ENCODE measurements around the gene TMEM130. TPM values are rescaled to one million over a fixed set of nuclear protein-coding genes. Genes with fewer than 3 reads are reported as not detected.

The TMEM130 gene
- total RNA-seq, 1 donor from 2014 or later = 2.9 TPM

- peak; percentile 38 for DNase-seq
- Histone ChIP-seq H3K36me3 (no peaks in the 10 kb centered on the region), H3K9me3 (no peaks in the 10 kb centered on the region), H3K27ac (no peak overlapping the region), H3K27me3 (ENCODE audit: low read depth) (peaks cover 21% of the 10 kb centered on the region), H3K4me1 (peaks cover 19% of the 10 kb centered on the region), H3K4me3 (no peak overlapping the region)
- TF ChIP-seq, protein P1, sequence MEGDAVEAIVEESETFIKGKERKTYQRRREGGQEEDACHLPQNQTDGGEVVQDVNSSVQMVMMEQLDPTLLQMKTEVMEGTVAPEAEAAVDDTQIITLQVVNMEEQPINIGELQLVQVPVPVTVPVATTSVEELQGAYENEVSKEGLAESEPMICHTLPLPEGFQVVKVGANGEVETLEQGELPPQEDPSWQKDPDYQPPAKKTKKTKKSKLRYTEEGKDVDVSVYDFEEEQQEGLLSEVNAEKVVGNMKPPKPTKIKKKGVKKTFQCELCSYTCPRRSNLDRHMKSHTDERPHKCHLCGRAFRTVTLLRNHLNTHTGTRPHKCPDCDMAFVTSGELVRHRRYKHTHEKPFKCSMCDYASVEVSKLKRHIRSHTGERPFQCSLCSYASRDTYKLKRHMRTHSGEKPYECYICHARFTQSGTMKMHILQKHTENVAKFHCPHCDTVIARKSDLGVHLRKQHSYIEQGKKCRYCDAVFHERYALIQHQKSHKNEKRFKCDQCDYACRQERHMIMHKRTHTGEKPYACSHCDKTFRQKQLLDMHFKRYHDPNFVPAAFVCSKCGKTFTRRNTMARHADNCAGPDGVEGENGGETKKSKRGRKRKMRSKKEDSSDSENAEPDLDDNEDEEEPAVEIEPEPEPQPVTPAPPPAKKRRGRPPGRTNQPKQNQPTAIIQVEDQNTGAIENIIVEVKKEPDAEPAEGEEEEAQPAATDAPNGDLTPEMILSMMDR (IDR thresholded peaks at IDR 0.05) = no peak
- ATAC-seq = no peak
- intact Hi-C loops (cut with DNase I) = no loop called here
Observed at GRCh38 chr7:98866351-98866750, 3.5 kb downstream of the TMEM130 start.

GRCh38 chr7:98864731-98865453 lies 4.9 kb downstream of the TMEM130 start:
- intact Hi-C loops (cut with DNase I) = no loop called here
- Histone ChIP-seq H3K9me3 (no peaks in the 10 kb centered on the region), H3K4me3 (no peak overlapping the region), H3K4me1 (peaks cover 14% of the 10 kb centered on the region), H3K27ac (peak overlapping the region; percentile 41), H3K27me3 (ENCODE audit: low read depth) (peaks cover 15% of the 10 kb centered on the region), H3K36me3 (no peaks in the 10 kb centered on the region)
- TF ChIP-seq, protein P1 (IDR thresholded peaks at IDR 0.05) = no peak
- DNase-seq (peak; percentile 49), ATAC-seq (peak; percentile 58 to 64)

GRCh38 chr7:98863601-98864000 lies 6.2 kb downstream of the TMEM130 start:
- no peaks in the 10 kb centered on the region for H3K9me3 ChIP-seq
- H3K4me3 ChIP-seq = no peak overlapping the region
- intact Hi-C loops (cut with DNase I) = no loop called here
- ATAC-seq = no peak
- H3K4me1 ChIP-seq = peaks cover 6% of the 10 kb centered on the region
- TF ChIP-seq, protein P1 (IDR thresholded peaks at IDR 0.05) = no peak
- DNase-seq = no peak
- H3K36me3 ChIP-seq = no peaks in the 10 kb centered on the region
- peaks cover 8% of the 10 kb centered on the region for H3K27me3 ChIP-seq (ENCODE audit: low read depth)
- no peak overlapping the region for H3K27ac ChIP-seq

GRCh38 chr7:98862716-98863420 lies 6.9 kb downstream of the TMEM130 start:
- H3K4me1 ChIP-seq = peaks cover 6% of the 10 kb centered on the region
- H3K36me3 ChIP-seq = no peaks in the 10 kb centered on the region
- H3K4me3 ChIP-seq = no peak overlapping the region
- ATAC-seq (no peak), DNase-seq (no peak)
- TF ChIP-seq, protein P1 (IDR thresholded peaks at IDR 0.05) = no peak
- H3K9me3 ChIP-seq = no peaks in the 10 kb centered on the region
- intact Hi-C loops (cut with DNase I) = no loop called here
- H3K27me3 ChIP-seq (ENCODE audit: low read depth) = peaks cover 4% of the 10 kb centered on the region
- no peak overlapping the region for H3K27ac ChIP-seq

DNA sequence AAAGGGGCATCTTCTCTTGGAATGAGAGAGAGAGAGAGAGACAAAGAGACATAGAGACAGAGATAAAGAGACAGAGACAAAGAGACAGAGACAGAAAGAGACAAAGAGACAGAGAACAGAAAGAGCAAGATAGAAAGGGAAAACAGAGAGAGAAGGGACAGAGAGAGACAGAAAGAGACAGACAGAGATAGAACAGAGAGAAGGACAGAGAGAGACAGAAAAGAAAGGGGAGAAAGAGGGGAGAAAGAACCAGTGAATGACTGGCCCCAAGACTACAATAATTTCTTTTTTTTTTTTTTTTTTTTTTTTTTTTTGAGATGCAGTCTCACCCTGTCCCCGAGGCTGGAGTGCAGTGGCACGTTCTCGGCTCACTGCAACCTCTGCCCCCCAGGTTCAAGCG lies 7.6 kb downstream of the TMEM130 start:
- Histone ChIP-seq H3K4me3 (no peak overlapping the region), H3K4me1 (peaks cover 6% of the 10 kb centered on the region), H3K27ac (no peak overlapping the region), H3K36me3 (no peaks in the 10 kb centered on the region), H3K27me3 (ENCODE audit: low read depth) (peaks cover 4% of the 10 kb centered on the region), H3K9me3 (no peaks in the 10 kb centered on the region)
- TF ChIP-seq, protein P1 (IDR thresholded peaks at IDR 0.05) = no peak
- no peak for DNase-seq
- ATAC-seq = no peak
- intact Hi-C loops (cut with DNase I) = no loop called here
